ENCODE results near the gene ARHGEF28.

ARHGEF28 gene

GRCh38 chr5:73865315-73865714 is 239.3 kb downstream of the ARHGEF28 start:
- no peak for DNase-seq

GRCh38 chr5:73867345-73868335 is 241.6 kb downstream of the ARHGEF28 start:
- DNase-seq, result no peak

- no peak for DNase-seq
Observed at GRCh38 chr5:73883646-73884045, 257.6 kb downstream of the ARHGEF28 start.

GRCh38 chr5:73887688-73888087 is 261.7 kb downstream of the ARHGEF28 start:
- DNase-seq, result no peak

GRCh38 chr5:73890569-73890968 is 264.6 kb downstream of the ARHGEF28 start:
- DNase-seq, result no peak

GRCh38 chr5:73892218-73892617 is 266.2 kb downstream of the ARHGEF28 start:
- no peak for DNase-seq

GRCh38 chr5:73892806-73893205 is 266.8 kb downstream of the ARHGEF28 start:
- DNase-seq, result no peak

- DNase-seq, result no peak
Observed at GRCh38 chr5:73893813-73894212, 267.8 kb downstream of the ARHGEF28 start.

- no peak for DNase-seq
Observed at GRCh38 chr5:73894860-73895259, 268.9 kb downstream of the ARHGEF28 start.

GRCh38 chr5:73895471-73895870 is 269.5 kb downstream of the ARHGEF28 start:
- no peak for DNase-seq

- no peak for DNase-seq
Observed at GRCh38 chr5:73896097-73896496, 270.1 kb downstream of the ARHGEF28 start.

GRCh38 chr5:73896668-73897067 is 270.7 kb downstream of the ARHGEF28 start:
- DNase-seq, result no peak

- DNase-seq, result no peak
Observed at GRCh38 chr5:73897893-73898292, 271.9 kb downstream of the ARHGEF28 start.

- no peak for DNase-seq
Observed at GRCh38 chr5:73899055-73899454, 273.1 kb downstream of the ARHGEF28 start.

- no peak for DNase-seq
Observed at GRCh38 chr5:73899916-73900315, 273.9 kb downstream of the ARHGEF28 start.

- DNase-seq, result no peak
Observed at GRCh38 chr5:73900566-73900965, 274.6 kb downstream of the ARHGEF28 start.

GRCh38 chr5:73901043-73901442 is 275.0 kb downstream of the ARHGEF28 start:
- DNase-seq, result no peak

GRCh38 chr5:73901455-73901854 is 275.5 kb downstream of the ARHGEF28 start:
- DNase-seq, result no peak

- no peak for DNase-seq
Observed at GRCh38 chr5:73902327-73903051, 276.5 kb downstream of the ARHGEF28 start.

GRCh38 chr5:73903169-73903568 is 277.2 kb downstream of the ARHGEF28 start:
- no peak for DNase-seq

- no peak for DNase-seq
Observed at GRCh38 chr5:73906277-73906676, 280.3 kb downstream of the ARHGEF28 start.

- no peak for DNase-seq
Observed at GRCh38 chr5:73907164-73907563, 281.2 kb downstream of the ARHGEF28 start.

- DNase-seq, result no peak
Observed at GRCh38 chr5:73908395-73908794, 282.4 kb downstream of the ARHGEF28 start.

GRCh38 chr5:73908846-73909245 is 282.9 kb downstream of the ARHGEF28 start:
- DNase-seq, result no peak
